C4-2B (cell line): ENCODE measurements around the gene UCP3.

Experiments used
- CTCF ChIP-seq: fragments of 450-650 bp; conservative IDR thresholded peaks from 2 replicates; pipeline ENCODE4 v1.5.1; 2017; ENCODE audit warnings: mild to moderate bottlenecking
- ZFX ChIP-seq: fragments of 450-650 bp; IDR thresholded peaks from 2 replicates; pipeline ENCODE4 v1.6.1; 2017

DNA sequence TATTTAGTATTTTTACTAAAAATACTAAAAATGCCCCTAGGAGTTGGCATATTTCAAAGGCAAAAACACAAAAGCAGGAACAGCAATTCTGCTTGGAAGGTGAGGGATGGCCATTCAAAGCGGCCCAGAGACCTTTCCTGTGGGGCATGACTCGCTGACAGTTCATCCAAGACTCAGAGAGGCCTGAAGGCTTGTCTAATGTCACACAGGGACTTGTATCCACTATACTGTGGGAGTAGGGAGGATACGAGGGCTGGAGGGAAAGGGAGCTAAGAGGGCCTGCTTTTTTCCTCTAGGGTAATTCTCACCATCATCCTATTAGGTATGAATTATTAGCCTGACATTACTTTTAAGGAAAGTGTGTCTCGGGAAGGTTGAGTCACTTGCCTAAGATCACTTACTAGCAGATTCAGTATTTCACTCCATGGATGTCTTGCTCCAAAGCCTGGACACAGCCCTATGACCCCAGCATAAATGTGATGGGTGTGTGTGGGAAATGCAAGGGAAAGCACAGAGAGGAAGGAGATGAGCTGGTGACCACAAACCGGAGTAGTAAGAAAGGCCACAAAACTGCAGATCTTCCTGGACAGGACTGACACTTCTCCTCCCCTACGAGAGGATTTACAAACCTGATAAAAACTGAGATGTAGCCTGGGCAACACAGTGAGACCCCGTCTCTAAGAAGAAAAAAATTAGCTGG lies 16.7 kb upstream of the UCP3 start:
- TF ChIP-seq CTCF (no peak), ZFX (no peak)
